Sciatic nerve (tissue), 2 donors: ENCODE data around the gene OR13J1. TPM values are rescaled to one million over a fixed set of nuclear protein-coding genes. Genes with fewer than 3 reads are reported as not detected.
"Not testable (repeated sequence)": the region's sequence is repeated elsewhere in the genome, so short reads cannot be mapped to it uniquely, and the experiment has no call there.

ENCODE experiments used
- ATAC-seq: fragments of 200-7000 bp; cut with Tn5 transposase; one replicate; pipeline ENCODE4 v1.9.1; 2020; ENCODE audit warnings: mild to moderate bottlenecking, moderate library complexity
- DNase-seq: peaks from one replicate; pipeline ENCODE4 v3.0.0-alpha.2; 2020; ENCODE audit warnings: low spot score
- intact Hi-C: fragments of 100-400 bp; cut with DNase I; formaldehyde crosslinking; loops from one replicate; pipeline ENCODE4 v1.14.2; 2022
- total RNA-seq: library from RNA; stranded (reverse); fragmentation: NEBNext Ultra II Directional; extraction: Animal tissue kit (Norgen Biotek cat#: 25700); gene quantifications from one replicate; pipeline ENCODE4 v1.2.1, GENCODE V29; 2021
- donor health status: DM: no; HTN: no; CAD: no.
- donor health status: DM: no; HTN: no; CAD: no.

The OR13J1 gene, protein sequence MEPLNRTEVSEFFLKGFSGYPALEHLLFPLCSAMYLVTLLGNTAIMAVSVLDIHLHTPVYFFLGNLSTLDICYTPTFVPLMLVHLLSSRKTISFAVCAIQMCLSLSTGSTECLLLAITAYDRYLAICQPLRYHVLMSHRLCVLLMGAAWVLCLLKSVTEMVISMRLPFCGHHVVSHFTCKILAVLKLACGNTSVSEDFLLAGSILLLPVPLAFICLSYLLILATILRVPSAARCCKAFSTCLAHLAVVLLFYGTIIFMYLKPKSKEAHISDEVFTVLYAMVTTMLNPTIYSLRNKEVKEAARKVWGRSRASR
- not detected for total RNA-seq

DNA sequence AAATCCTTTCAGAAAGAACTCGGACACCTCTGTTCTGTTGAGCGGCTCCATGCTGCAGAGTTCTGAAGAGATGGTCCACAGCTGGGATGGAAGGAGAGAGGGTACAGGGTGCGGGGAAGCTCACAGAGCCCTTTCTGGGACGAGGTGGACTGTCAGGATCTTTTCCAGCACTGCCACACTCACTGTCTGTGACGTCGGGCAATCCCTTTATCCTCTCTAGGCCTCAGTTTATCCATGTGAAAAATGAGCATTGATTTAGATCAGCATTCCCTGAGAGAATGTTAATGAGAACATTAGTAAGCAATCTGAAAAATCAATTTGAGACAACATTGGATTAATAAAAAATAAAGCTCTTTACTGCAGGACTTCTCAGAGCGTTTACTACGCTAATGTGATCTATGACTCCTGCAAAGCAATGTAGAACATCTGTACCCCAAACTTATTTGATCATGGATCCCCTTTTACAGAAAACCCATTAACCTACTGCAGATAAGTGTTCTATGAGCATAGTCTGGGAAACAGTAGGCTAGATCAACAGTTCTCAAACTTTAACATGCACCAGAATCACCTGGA lies at the start of gene OR13J1:
Gene OR13J1, minus strand, starts transcription at position 51 of the 573 bp plus-strand sequence. Its CDS starts 0 bp downstream, at position 51.
- ATAC-seq, result no peak
- intact Hi-C loops, result no loop called here
- no peak for DNase-seq

DNA sequence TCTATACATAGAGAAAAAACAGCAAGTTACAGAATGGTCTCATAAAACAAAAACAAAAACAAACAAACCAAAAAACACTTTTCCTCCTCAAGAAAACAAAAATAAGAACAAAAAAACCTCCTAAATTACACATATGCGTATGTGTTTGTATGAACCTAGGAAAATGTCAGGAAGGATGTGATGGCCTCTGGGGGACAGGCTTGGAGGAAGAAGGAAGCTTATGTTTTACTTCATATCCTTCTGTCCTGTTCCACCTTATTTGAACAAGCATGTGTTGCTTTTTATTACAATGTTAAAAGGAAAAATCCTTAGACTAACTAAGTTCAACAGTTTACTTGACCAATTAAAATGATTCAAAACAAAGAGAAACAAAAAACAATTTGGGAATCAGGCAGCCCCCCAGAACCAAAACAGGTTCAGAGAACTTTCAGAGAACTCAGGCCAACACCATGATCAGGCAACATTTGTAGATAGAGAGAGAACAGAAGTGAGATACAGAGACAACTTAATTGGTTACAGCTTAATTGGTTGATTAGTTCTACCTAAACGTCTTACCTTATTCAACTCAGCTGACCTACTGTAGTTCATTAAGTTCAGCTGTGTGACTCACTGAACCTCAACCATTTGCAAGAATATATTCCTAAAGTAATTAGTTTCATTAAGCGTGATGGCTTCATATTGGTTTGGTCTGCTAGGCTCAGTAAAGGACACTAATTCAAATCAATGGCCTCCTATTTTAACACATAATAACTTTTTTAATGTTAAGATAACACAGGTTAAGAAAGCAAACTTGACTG lies 49.2 kb upstream of the OR13J1 start:
- DNase-seq, result no peak
- ATAC-seq, result no peak
- intact Hi-C loops, result no loop called here

DNA sequence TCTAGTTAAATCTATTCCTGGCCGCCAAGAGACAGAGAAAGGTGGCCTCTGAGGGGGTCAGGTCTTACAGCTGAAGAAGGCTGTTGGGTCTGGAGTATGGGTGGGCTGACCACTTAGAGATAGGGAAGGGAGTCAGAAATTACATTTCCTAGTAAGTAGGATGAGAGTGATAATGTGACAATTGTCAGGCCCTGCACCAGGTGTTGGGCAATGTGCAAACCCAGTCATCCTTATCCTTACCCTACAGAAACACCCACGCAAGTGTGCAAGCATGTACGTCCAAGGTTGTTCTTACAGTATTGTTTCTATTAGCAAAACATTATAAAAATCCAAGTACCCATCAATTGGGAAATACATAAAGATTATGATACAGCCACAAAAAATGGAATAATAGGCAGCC lies 48.6 kb upstream of the OR13J1 start:
- DNase-seq (no peak), ATAC-seq (no peak)
- intact Hi-C loops, result no loop called here

DNA sequence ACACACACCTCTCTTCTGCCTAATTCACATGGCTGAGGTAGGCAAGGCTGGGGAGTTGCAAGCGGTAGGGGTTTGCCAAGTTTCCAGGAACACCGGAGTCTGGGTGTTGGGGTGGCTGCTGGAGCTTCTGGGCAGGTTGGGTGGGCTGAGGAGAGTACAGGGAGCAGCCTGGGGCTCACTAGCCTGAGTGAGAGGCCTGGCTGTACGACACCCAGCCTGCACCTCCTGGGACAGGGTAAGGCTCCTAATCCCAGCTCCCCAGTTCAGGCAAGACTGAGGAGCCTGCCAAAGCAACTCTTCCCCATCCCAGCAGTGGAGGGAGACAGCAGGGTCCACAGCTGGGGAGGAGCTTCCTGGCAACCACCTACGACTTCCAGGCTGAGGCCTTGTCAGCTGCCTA lies 47.1 kb upstream of the OR13J1 start:
- DNase-seq (no peak), ATAC-seq (no peak)
- intact Hi-C loops, result no loop called here

DNA sequence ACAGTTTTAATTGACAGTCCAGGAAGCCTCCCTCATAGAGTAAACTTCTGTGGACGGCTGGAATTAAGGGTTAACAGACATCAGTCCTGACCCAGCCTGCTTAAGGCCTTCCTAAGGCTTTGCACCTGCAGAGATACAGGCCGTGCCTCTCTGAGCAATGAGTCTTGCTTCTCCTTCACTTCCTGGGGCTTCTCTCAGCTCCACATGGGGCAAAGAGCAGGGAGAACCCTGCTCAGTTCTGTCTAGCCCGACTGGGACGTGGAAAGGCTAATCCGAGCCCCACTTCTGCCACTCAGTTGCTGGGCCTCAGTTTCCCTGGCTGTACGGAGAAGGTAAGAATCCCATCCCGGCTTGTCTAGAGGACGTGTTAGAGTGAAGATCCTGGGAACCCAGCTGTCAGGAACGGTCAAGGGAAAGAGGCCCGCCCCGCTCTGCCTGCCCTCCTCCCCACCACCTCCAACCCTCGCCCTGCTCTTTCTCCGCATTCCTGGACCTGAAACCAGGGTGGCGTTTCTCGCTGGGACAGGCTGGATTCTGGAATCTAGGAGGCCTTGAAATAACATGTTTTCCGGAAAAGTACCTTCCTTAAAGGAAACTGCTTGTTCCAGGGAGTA lies 45.6 kb upstream of the OR13J1 start:
- DNase-seq, result no peak
- no peak for ATAC-seq
- intact Hi-C loops, result no loop called here

DNA sequence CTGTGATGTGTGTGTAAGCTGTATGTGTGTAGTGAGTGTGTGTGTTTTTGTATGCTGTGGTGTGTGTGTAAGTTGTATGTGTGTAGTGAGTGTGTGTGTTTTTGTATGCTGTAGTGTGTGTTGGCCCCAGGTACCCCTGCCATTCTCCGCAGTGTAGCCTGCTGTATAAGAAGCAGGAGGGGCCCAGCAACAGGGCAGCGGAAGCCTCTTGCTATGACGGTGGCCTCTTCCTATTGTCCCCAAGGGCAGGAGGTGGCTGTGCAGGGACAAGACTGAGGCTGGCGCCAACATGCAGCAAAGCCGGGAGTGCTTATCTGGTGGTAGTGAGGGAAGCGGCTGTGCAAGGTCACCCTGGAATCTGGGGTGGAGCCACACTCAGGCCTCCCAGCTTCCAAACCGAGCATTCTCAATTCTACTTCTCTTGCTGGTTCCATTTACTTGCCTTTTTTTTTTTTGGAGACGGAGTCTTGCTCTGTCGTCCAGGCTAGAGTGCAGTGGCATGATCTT lies 44.2 kb upstream of the OR13J1 start:
- DNase-seq (no peak), ATAC-seq (peak; percentile 42)
- intact Hi-C loops, result no loop called here

DNA sequence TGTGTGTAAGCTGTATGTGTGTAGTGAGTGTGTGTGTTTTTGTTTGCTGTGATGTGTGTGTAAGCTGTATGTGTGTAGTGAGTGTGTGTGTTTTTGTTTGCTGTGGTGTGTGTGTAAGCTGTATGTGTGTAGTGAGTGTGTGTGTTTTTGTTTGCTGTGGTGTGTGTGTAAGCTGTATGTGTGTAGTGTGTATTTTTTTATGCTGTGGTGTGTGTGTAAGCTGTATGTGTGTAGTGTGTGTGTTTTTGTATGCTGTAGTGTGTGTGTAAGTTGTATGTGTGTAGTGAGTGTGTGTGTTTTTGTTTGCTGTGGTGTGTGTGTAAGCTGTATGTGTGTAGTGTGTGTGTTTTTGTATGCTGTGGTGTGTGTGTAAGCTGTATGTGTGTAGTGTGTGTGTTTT lies 43.2 kb upstream of the OR13J1 start:
- DNase-seq, intact Hi-C loops, ATAC-seq: not testable (repeated sequence)

DNA sequence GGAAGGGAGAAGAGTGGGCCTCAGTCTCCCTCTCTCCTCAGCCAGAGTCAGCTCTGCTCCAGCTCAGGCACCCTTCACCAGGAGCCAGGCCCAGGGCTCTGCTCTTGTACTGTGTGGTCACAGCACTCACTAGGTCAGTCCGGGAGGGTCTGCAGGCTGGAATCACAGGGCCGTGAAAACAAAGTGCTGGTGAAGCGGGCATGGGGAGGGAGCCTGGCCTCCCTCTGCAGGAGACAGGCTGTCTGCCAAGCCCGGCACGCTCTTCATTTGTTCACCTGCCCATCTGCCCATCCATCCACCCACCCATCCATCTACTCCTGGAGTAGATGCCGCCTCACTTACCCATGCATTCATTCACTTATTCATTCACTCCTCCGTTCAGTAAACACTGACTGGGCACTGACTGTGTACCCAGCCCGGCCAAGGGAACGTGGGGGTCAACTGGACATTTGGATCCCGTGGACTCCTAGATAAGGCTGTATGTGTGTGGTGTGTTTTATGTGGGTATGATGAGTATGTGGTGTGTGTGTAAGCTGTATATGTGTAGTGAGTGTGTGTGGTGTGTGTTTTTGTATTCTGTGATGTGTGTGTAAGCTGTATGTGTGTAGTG lies 42.7 kb upstream of the OR13J1 start:
- intact Hi-C loops, result no loop called here
- DNase-seq (no peak), ATAC-seq (no peak)

DNA sequence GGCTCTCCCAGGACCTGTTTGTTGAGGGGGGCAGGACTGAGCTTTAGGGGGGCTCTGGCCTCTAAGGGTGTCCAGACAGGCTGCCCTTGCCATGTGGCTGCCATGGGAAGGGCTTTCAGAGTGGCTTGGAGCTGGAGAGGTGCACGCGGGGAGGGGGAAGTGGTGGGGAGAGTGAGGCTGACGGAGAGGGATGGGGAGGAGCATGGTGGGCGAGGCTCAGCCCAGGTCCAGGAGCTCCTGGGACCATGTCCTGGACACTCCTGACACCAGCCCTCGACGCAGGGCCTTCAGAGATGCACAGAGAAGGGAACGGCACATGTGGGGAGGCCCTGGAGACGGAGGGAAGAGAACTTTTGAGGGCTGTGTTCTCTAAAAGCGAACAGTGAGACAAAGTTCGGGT lies 41.5 kb upstream of the OR13J1 start:
- ATAC-seq, result no peak
- DNase-seq, result no peak
- intact Hi-C loops, result no loop called here

DNA sequence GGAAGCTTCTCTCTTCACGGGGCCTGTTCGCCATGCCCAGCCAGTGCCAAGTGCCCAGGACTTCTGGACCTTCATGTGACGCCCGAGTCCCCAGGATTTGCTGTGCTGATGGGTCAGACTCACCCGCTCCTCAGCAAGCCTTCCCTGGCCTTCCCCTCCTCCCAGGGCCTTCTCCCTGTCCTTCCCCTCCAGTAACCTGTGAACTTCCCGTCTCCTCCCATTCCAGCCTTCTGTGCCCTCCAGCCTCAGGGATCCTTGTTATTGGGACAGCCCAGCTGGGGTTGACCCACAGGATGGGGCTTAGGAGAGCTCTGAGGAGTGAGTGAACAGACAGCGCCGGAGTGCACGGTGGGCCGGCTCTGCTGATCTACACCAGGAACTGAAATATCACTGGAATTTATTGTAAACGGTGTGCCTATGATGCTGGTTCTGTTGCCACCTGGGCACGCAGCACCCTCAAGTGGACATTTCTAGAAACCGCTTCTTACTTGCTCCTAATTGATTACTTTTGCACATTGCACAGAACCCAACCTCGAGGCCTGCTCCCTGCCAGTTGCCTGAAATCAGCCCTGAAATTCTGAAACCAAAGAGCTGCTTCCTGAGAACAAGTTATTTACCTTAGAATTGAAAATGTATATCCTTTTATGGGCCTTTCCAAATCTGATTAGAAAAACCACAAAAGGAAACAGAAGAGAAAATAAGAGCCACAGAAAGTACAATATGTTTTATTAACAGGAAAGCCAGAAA lies 40.6 kb upstream of the OR13J1 start:
- intact Hi-C loops, result no loop called here
- DNase-seq, result no peak
- ATAC-seq, result no peak

DNA sequence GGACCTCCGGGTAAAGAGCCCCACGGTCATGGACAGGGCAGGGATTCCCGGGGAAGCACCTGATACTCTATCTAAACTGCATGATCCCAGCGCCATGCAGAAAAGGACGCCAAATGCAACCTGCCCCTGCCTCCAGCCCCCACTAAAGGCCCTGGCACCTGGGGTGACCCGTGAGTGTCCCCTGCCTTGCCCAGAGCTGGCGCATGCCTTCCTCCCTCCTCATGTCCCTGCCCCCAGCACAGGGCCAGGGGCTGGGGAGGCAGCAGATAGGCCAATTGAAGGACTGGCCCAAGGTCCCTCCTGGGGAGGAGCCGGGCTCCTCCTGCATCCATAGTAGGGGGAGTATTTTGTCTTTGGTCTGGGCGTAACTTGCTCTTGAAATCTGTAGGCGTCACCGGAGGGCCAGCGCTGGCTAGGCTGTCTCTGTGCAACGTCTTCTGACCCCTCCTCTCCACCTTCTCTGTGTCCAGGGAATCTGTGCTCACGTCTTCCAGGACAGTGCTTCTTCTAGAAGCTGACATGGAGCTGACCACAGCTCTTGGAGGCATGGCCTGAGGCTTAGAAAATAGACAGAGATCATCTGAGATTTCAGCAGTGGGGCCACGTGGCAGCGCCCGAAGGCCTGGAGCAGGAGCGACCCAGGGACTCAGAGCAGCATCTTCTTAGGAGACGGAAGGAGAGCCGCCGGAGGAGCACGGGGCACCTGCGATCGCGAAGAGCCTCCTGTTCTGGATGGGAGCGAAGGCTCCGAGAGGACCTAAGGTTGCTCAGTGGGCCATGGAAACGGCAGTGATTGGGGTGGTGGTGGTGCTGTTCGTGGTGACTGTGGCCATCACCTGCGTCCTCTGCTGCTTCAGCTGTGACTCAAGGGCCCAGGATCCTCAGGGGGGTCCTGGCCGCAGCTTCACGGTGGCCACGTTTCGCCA lies 39.7 kb upstream of the OR13J1 start:
- no peak for ATAC-seq
- no peak for DNase-seq
- intact Hi-C loops, result no loop called here

DNA sequence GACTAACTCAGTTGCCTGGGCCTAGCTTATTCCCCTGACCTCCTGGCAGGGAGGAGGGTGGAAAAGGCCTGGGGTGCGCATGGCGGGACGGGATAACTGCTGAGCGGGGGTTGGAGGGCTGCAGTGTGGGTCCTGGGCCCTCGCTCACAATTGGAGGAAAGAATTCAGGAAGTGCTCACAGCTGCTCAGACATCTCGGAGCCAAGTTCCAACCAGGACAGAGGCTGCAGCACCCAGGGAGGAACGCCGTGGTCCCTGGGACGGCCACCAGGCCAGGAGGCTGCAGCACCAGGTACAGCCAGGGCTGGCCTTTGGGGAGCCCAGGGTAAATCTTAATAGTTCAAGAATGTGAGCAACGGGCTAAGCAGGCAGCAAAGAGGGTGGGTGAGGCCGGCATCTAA lies 39.1 kb upstream of the OR13J1 start, which contains the start of gene SPAAR:
Gene SPAAR, plus strand, starts transcription at position 217 of the 400 bp plus-strand sequence. CDS start 974 bp downstream, outside the sequence.
- ATAC-seq, result no peak
- intact Hi-C loops, result no loop called here

DNA sequence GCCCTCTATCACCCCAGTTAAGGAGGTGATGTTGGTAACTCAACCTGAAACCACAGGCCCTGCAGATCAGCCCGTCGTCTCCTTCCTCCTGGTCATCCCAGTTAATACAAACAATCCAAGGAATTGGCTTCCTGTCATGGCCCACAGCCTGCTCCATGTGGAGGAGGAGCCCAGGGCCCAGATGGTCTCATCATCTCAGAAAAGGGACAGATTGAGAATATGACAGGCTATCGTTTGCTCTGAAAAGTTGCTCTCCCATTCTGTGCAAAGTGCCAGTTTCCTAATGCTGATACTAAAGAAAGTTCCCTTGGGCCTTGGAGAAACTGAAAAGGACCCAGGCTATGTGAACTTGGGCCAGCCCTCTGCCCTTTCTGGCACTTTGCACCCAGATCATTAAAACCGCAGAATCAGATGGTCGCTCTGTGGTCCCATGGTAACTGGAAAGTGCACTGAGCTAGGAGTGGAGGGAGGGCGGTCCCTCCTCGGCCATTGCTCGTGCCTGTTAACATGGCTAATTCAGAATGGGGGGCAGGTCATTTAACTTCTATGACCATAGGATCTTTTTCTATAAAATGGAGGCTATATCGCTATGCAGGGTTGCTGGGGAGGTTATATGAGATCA lies 38.4 kb upstream of the OR13J1 start:
- intact Hi-C loops, result no loop called here
- ATAC-seq (peak; percentile 14), DNase-seq (no peak)

More for the DNA sequence above, 39.1 kb upstream of the OR13J1 start, which contains the start of gene SPAAR:
- no peak for DNase-seq

DNA sequence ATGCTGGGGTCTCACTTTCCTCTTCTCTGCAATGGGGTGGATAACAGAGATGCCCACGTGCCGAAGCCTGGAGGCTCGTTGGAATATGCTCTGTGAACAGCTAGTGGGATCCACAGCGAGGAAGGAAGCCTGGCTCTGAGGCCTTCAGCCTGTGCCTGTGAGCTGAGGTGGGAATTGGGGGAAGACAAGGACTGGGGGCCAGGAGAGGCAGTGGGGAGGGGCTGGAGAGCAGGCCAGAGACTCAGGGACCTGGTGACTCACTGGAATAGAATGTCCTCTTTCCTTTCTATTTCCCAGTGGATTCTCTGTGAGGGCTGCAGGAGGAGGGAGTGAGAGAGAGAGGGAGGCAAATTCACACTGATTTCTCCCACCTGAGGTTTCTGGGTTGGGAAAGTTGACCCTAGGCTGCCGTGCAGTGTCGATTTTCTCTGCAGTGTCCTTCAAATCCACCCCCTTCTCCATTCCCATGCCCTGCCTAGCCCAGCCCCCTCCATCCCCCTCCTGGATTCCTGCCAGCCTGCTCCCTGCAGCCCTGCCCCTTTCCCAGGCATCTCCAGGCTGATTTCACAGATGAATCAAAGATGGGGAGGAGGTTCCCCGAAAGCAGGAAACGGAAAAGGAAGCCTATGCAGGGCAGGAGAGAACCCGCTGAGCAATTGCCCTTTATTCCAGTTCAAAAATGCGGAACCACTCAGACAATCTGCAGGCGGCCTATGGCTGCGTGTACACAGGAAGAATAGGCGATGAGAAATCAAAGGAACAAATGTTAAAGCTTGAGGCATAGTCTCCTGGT lies 37.7 kb upstream of the OR13J1 start:
- ATAC-seq (peak; percentile 80), DNase-seq (peak; percentile 88)
- intact Hi-C loops, result no loop called here

DNA sequence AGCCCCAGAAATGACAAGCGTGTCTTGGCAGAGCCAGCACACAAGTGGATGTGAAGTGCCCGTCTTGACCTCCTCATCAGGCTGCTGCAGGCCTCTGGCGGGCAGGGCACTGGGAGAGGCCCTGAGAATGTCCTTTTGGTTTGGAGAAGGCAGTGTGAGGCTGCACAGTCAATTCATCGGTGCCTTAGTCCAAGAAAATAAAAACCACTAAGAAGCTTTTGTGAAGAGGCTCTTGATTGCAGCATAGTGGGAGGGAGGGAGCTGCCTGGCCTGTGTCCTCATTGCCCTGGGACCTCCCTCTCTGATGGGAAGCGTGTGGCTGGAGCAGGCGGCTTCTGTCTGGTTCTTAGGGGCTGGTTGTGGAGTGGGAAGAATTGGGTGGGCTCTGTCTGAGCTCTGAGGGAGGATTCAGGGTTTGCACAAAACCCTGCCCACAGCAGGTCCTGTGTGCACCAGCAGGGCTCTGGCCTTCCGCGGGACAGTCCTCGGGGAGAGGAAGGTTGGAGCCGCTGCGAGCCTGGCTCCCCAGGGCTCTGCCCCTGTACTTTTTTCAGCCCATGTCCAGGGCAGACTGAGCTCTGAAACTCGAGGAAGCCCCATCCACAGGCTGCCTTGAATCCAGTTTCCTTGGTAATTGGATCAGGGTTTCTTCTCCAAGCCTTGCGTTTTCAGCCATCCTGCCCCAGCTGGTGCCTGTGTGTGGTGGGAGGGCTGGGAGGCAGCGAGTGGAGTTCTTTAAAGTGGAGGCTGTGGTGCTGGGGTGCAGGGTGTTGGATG lies 36.9 kb upstream of the OR13J1 start:
- ATAC-seq, result peak; percentile 82
- intact Hi-C loops, result no loop called here
- no peak for DNase-seq
